PC-3 (cell line): ENCODE results near the gene PFKFB1. TPM values are rescaled to one million over a fixed set of nuclear protein-coding genes. Genes with fewer than 3 reads are reported as not detected.
A peak's percentile ranks its signal among the peaks of the same experiment; 100 is the strongest.

ENCODE experiments used
- ATAC-seq: fragments of 200-7000 bp; cut with Tn5 transposase; 2 replicates; pipeline ENCODE4 v1.9.1; 2020; ENCODE audit warnings: mild to moderate bottlenecking, moderate library complexity
- BruUV-seq: library from RNA; stranded (reverse); fragments of 400-500 nt; replicated peaks from 2 replicates; lab custom pipeline; 2021; lab: Mats Ljungman, UMichigan
- CTCF ChIA-PET: fragments of 300-600 bp; sonication (Branson Sonifier 250); formaldehyde crosslinking; loops from one replicate; lab custom pipeline; 2022; ENCODE audit warnings: antibody characterized with exemption; lab: Charles Lee
- POLR2A ChIA-PET: fragments of 300-600 bp; sonication (Branson Sonifier 250); formaldehyde crosslinking; loops from one replicate; lab custom pipeline; 2022; ENCODE audit warnings: antibody characterized with exemption; ENCODE audit not compliant: unreplicated experiment; lab: Charles Lee
- DNase-seq: peaks from one replicate; pipeline ENCODE4 v3.0.0-alpha.2; 2015
- H2AFZ ChIP-seq: fragments of 300-600 bp; sonication (generic); 2 replicates; pipeline ENCODE4 v1.6.0; 2016; ENCODE audit warnings: antibody characterized with exemption, low read length
- H3F3A ChIP-seq: fragments of 300-600 bp; sonication (generic); one replicate; pipeline ENCODE4 v1.6.0; 2017; ENCODE audit warnings: antibody characterized with exemption, low read length, control low read depth, mild to moderate bottlenecking; ENCODE audit not compliant: unreplicated experiment
- H3K27ac ChIP-seq: fragments of 300-600 bp; sonication (generic); 2 replicates; pipeline ENCODE4 v1.5.1; 2016; ENCODE audit warnings: mild to moderate bottlenecking, low read length
- H3K27me3 ChIP-seq: fragments of 300-600 bp; sonication (generic); 2 replicates; pipeline ENCODE4 v1.6.1; 2016; ENCODE audit warnings: low read length, mixed read lengths
- H3K36me3 ChIP-seq: fragments of 300-600 bp; sonication (generic); 2 replicates; pipeline ENCODE4 v1.6.1; 2016; ENCODE audit warnings: low read depth, mixed run types, low read length, mixed read lengths
- H3K4me1 ChIP-seq: fragments of 300-600 bp; sonication (generic); 2 replicates; pipeline ENCODE4 v1.5.1; 2016; ENCODE audit warnings: low read length; ENCODE audit not compliant: insufficient read depth
- H3K4me2 ChIP-seq: fragments of 300-600 bp; sonication (generic); 2 replicates; pipeline ENCODE4 v1.6.0; 2016; ENCODE audit warnings: low read length
- H3K4me3 ChIP-seq: fragments of 300-600 bp; sonication (generic); 2 replicates; pipeline ENCODE4 v1.5.1; 2016; ENCODE audit warnings: mild to moderate bottlenecking, low read length, mixed read lengths
- H3K79me2 ChIP-seq: fragments of 300-600 bp; sonication (generic); 2 replicates; pipeline ENCODE4 v1.6.1; 2017; ENCODE audit warnings: low read length, mixed read lengths
- H3K9ac ChIP-seq: fragments of 300-600 bp; sonication (generic); 2 replicates; pipeline ENCODE4 v1.6.0; 2016; ENCODE audit warnings: mild to moderate bottlenecking, low read length
- H3K9me2 ChIP-seq: fragments of 300-600 bp; sonication (generic); replicated peaks from 2 replicates; pipeline ENCODE4 v1.6.1; 2016; ENCODE audit warnings: mixed run types, low read length, mixed read lengths
- H3K9me3 ChIP-seq: fragments of 300-600 bp; sonication (generic); 2 replicates; pipeline ENCODE4 v1.6.1; 2016; ENCODE audit warnings: low read length, mixed read lengths
- H4K20me1 ChIP-seq: fragments of 300-600 bp; sonication (generic); 2 replicates; pipeline ENCODE4 v1.6.1; 2016; ENCODE audit warnings: low read length, mixed read lengths
- EZH2 ChIP-seq: fragments of 300-600 bp; sonication (generic); IDR thresholded peaks from one replicate; pipeline ENCODE4 v1.6.1; 2017; ENCODE audit warnings: antibody characterized with exemption, mild to moderate bottlenecking, low read length; ENCODE audit not compliant: unreplicated experiment
- EZH2phosphoT487 ChIP-seq: fragments of 300-600 bp; sonication (generic); IDR thresholded peaks from 2 replicates; pipeline ENCODE4 v1.6.1; 2018; ENCODE audit warnings: mild to moderate bottlenecking, antibody characterized with exemption, low read length, borderline replicate concordance
- intact Hi-C: fragments of 100-400 bp; cut with micrococcal nuclease; formaldehyde crosslinking; loops from 2 replicates; pipeline ENCODE4 v1.9.0; 2023
- total RNA-seq: library from RNA; depleted of rRNA; stranded (reverse); fragments of >200 nt; gene quantifications from 2 replicates; pipeline ENCODE4 v1.2.3, GENCODE V29; 2014; rRNA removed
- TF ChIP-seq, protein P1 (sequence below): fragments of 300-600 bp; sonication (generic); conservative IDR thresholded peaks from 2 replicates; pipeline ENCODE4 v1.5.1; 2017; ENCODE audit warnings: antibody characterized with exemption, low read depth, mild to moderate bottlenecking, low read length

Gene PFKFB1
- total RNA-seq, 1 experiment from 2014 or later = 0.22 TPM

DNA sequence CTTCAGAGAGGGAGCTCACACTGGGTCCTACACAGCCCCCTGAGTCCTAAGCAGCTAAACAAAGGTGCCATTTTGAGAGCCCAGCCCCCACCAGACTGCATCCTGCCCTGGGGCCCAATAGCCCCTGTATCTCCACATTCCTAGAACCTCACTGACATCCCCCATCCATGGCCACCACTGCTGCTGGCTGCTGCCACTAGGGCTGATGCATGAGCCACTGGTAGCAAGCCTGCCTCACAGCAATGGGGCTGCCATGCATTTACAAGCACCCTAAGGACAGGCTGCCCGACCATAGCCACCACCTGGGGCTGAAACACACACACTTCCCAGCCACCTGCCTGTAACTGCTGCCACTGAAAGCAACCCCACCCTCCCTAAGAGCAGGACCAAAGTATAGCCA is 99.8 kb downstream of the PFKFB1 start:
- intact Hi-C loops = no loop called here
- H3K27ac ChIP-seq = no peak overlapping the region
- no peak overlapping the region for H3K9ac ChIP-seq
- ChIA-PET CTCF (no interaction called here), POLR2A (no interaction called here)
- BruUV-seq = no TSS peak
- H4K20me1 ChIP-seq = no peaks in the 10 kb centered on the region
- DNase-seq (no peak), ATAC-seq (no peak)
- H3F3A ChIP-seq = no peaks in the 10 kb centered on the region
- no peaks in the 10 kb centered on the region for H3K79me2 ChIP-seq
- H3K4me3 ChIP-seq = no peak overlapping the region
- H3K9me2 ChIP-seq = no peaks in the 10 kb centered on the region
- TF ChIP-seq EZH2phosphoT487 (no peak), EZH2 (no peak)
- TF ChIP-seq, protein P1, sequence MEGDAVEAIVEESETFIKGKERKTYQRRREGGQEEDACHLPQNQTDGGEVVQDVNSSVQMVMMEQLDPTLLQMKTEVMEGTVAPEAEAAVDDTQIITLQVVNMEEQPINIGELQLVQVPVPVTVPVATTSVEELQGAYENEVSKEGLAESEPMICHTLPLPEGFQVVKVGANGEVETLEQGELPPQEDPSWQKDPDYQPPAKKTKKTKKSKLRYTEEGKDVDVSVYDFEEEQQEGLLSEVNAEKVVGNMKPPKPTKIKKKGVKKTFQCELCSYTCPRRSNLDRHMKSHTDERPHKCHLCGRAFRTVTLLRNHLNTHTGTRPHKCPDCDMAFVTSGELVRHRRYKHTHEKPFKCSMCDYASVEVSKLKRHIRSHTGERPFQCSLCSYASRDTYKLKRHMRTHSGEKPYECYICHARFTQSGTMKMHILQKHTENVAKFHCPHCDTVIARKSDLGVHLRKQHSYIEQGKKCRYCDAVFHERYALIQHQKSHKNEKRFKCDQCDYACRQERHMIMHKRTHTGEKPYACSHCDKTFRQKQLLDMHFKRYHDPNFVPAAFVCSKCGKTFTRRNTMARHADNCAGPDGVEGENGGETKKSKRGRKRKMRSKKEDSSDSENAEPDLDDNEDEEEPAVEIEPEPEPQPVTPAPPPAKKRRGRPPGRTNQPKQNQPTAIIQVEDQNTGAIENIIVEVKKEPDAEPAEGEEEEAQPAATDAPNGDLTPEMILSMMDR = no peak
- no peaks in the 10 kb centered on the region for H3K9me3 ChIP-seq
- H3K4me1 ChIP-seq = no peaks in the 10 kb centered on the region
- peaks cover 5% of the 10 kb centered on the region; the same call in 1 of the 2 replicates for H3K27me3 ChIP-seq
- H3K4me2 ChIP-seq = no peak overlapping the region
- no peaks in the 10 kb centered on the region for H3K36me3 ChIP-seq
- H2AFZ ChIP-seq = no peak overlapping the region

DNA sequence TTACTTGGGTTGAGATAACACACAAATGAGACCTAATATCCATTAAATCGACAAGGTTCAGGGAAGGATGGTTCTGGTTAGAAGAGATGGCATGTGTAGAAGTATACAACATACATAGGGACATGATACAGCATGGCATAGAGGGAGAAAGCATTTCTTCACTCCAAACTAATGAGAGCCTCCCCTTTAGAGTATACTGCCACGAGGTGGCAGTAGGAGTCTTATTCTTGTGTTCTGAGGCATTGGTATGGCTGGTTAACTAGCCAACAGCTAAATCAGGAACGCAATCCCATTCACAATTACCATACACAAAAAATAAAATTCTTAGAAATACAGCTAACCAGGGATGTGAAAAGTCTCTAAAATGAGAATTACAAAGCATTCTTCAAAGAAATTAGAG is 102.4 kb downstream of the PFKFB1 start:
- ATAC-seq (peak; percentile 60), DNase-seq (peak; percentile 62)
- no TSS peak for BruUV-seq
- no peaks in the 10 kb centered on the region for H3K36me3 ChIP-seq
- ChIA-PET CTCF (no interaction called here), POLR2A (no interaction called here)
- H3K9me2 ChIP-seq = no peaks in the 10 kb centered on the region
- no peak overlapping the region for H3K9ac ChIP-seq
- intact Hi-C loops = loop anchor here (1.0 kb wide), 1 partner anchor 166 kb away; no protein-coding TSS in a partner anchor
- H3K4me2 ChIP-seq = no peak overlapping the region
- no peak overlapping the region for H3K27ac ChIP-seq
- H3F3A ChIP-seq = no peaks in the 10 kb centered on the region
- H3K9me3 ChIP-seq = no peaks in the 10 kb centered on the region
- H2AFZ ChIP-seq = no peak overlapping the region
- no peaks in the 10 kb centered on the region for H3K27me3 ChIP-seq
- no peak overlapping the region for H3K4me3 ChIP-seq
- H4K20me1 ChIP-seq = no peaks in the 10 kb centered on the region
- H3K4me1 ChIP-seq = no peaks in the 10 kb centered on the region
- no peak for TF ChIP-seq EZH2
- TF ChIP-seq, protein P1 = peak; percentile 63; the same call in 1 of the 2 replicates
- no peaks in the 10 kb centered on the region for H3K79me2 ChIP-seq

DNA sequence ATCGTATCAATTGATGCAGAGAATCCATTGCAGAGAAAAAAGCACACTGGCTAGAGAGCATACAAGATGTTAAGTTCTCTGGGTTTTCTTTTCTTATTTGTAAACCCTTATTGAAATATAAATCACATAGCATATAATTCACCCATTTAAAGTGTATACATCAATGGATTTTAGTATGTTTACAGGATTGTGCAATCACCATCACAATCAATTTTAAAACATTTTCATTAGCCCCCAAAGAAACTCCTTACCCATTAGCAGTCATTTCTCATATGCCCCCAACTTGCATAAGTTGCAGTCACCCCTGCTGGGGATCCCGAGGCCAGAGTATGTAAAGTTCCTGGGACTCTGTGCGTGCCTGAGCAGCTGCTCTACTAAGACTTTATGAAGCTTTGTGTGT is 108.2 kb downstream of the PFKFB1 start:
- TF ChIP-seq EZH2phosphoT487 = no peak
- TF ChIP-seq EZH2 = no peak
- TF ChIP-seq, protein P1 = no peak
- H4K20me1 ChIP-seq = no peaks in the 10 kb centered on the region
- no peak for ATAC-seq
- H2AFZ ChIP-seq = no peak overlapping the region
- H3K9ac ChIP-seq = no peak overlapping the region
- H3K79me2 ChIP-seq = no peaks in the 10 kb centered on the region
- no peak overlapping the region for H3K4me2 ChIP-seq
- H3K36me3 ChIP-seq = no peaks in the 10 kb centered on the region
- BruUV-seq = no TSS peak
- H3K27ac ChIP-seq = no peak overlapping the region
- intact Hi-C loops = no loop called here
- no peaks in the 10 kb centered on the region for H3K9me3 ChIP-seq
- no peak overlapping the region for H3K4me3 ChIP-seq
- no peaks in the 10 kb centered on the region for H3F3A ChIP-seq
- no peak for DNase-seq
- H3K9me2 ChIP-seq = no peaks in the 10 kb centered on the region
- no peaks in the 10 kb centered on the region for H3K4me1 ChIP-seq
- ChIA-PET POLR2A (no interaction called here), CTCF (no interaction called here)
- no peaks in the 10 kb centered on the region for H3K27me3 ChIP-seq

Other genes with a start within 250 kb of the PFKFB1 start
- gene ITIH6, start 195.9 kb downstream of the PFKFB1 start, total RNA-seq = not detected in 2 replicates
- gene MAGED2, start 186.4 kb downstream of the PFKFB1 start, total RNA-seq = 61.4 and 67.9 TPM in 2 replicates
- not detected in 2 replicates for gene TRO, start 73.4 kb downstream of the PFKFB1 start, total RNA-seq
- 24.7 and 30.9 TPM in 2 replicates for gene APEX2, start 6.2 kb upstream of the PFKFB1 start, total RNA-seq
- not detected in 2 replicates for gene ALAS2, start 36.8 kb upstream of the PFKFB1 start, total RNA-seq
- not detected in 2 replicates for gene PAGE2B, start 80.8 kb upstream of the PFKFB1 start, total RNA-seq
- gene PAGE2, start 94.8 kb upstream of the PFKFB1 start, total RNA-seq = not detected in 2 replicates
- gene PAGE5, start 226.2 kb upstream of the PFKFB1 start, total RNA-seq = not detected in 2 replicates